K562 (cell line): ENCODE results near the gene KRR1. TPM values are rescaled to one million over a fixed set of nuclear protein-coding genes. Genes with fewer than 3 reads are reported as not detected.
A peak's percentile ranks its signal among the peaks of the same experiment; 100 is the strongest.

Experiments
- ATAC-seq: fragments of 200-7000 bp; cut with Tn5 transposase; 3 replicates; pipeline ENCODE4 v1.9.1; 2020; ENCODE audit warnings: moderate library complexity
- BruUV-seq: library from RNA; stranded (reverse); fragments of 400-500 nt; replicated peaks from 2 replicates; lab custom pipeline; 2021; lab: Mats Ljungman, UMichigan
- CTCF ChIA-PET: fragments of 300-600 bp; formaldehyde crosslinking; extraction: SDS; loops from one replicate; lab custom pipeline; 2021; ENCODE audit warnings: low intra/inter-chr PET ratio; lab: Yijun Ruan, JAX
- POLR2A ChIA-PET: fragments of 300-600, 350-650 bp; sonication (Branson Sonifier 250); formaldehyde crosslinking; extraction: SDS; loops from one replicate; lab custom pipeline; 2021; ENCODE audit warnings: antibody characterized with exemption, inconsistent platforms; lab: Yijun Ruan, JAX
- DNase-seq, 4 experiments: peaks; one replicate each; pipeline versions ENCODE4 v3.0.0 to v3.0.0-alpha.2; 2011 to 2018; ENCODE audit warnings: low spot score in 3 of 4, mixed read lengths in 3 of 4; ENCODE audit errors: extremely low read depth in 1 of 4
- FAIRE-seq: peaks from 2 replicates; lab custom pipeline; 2011; peaks lifted over from hg19 to GRCh38; lab: Jason Lieb, UNC
- H2AFZ ChIP-seq: 2 replicates; pipeline ENCODE4 v1.6.0; 2011; ENCODE audit warnings: low read depth, low read length, control low read depth, inconsistent platforms
- H3K27ac ChIP-seq: fragments of 200-600 bp; 3 replicates; pipeline ENCODE4 v1.8.0; 2011; ENCODE audit warnings: low read depth, mild to moderate bottlenecking, control low read depth, inconsistent platforms, low read length, moderate library complexity, mixed read lengths; ENCODE audit errors: extremely low read depth
- H3K27me3 ChIP-seq, 2 experiments: fragments of 300-600 bp in 1 of 2; 2 replicates in 1 of 2; 3 replicates in 1 of 2; pipeline versions ENCODE4 v1.6.0 to v1.8.0; 2011; ENCODE audit warnings: inconsistent platforms in 2 of 2, low read length in 2 of 2, mild to moderate bottlenecking in 1 of 2, mixed read lengths in 1 of 2, moderate library complexity in 1 of 2; ENCODE audit not compliant: control insufficient read depth in 2 of 2, insufficient read depth in 2 of 2
- H3K36me3 ChIP-seq: fragments of 300-600 bp; 3 replicates; pipeline ENCODE4 v1.8.0; 2011; ENCODE audit warnings: mild to moderate bottlenecking, low read length, inconsistent platforms; ENCODE audit not compliant: control insufficient read depth, insufficient read depth
- H3K4me1 ChIP-seq, 2 experiments: fragments of 200-600 bp in 1 of 2; replicated peaks in 1 of 2; 2 replicates in 1 of 2; 3 replicates in 1 of 2; pipeline versions ENCODE4 v1.5.1 to v1.8.0; 2011; ENCODE audit warnings: inconsistent platforms in 2 of 2, low read length in 2 of 2, mild to moderate bottlenecking in 1 of 2, mixed read lengths in 1 of 2, moderate library complexity in 1 of 2; ENCODE audit not compliant: control insufficient read depth in 2 of 2, insufficient read depth in 2 of 2
- H3K4me2 ChIP-seq: 2 replicates; pipeline ENCODE4 v1.6.1; 2011; ENCODE audit warnings: low read length, control low read depth, inconsistent platforms, mixed read lengths; ENCODE audit not compliant: insufficient read depth
- H3K4me3 ChIP-seq: fragments of 200-600 bp; sonication (generic), shearing (Covaris generic); 2 replicates; pipeline ENCODE4 v1.5.1; 2016; ENCODE audit warnings: control low read depth, inconsistent platforms
- H3K79me2 ChIP-seq: fragments of 200-600 bp; 3 replicates; pipeline ENCODE4 v1.8.0; 2011; ENCODE audit warnings: low read length, inconsistent platforms; ENCODE audit not compliant: control insufficient read depth, insufficient read depth
- H3K9ac ChIP-seq, 2 experiments: 2 replicates each; pipeline versions ENCODE4 v1.6.0 to v1.6.1; 2011; ENCODE audit warnings: low read depth in 2 of 2, low read length in 2 of 2, control low read depth in 1 of 2, inconsistent platforms in 1 of 2, mild to moderate bottlenecking in 1 of 2, mixed read lengths in 1 of 2; ENCODE audit not compliant: insufficient read depth in 1 of 2
- H3K9me1 ChIP-seq: one replicate; pipeline ENCODE4 v1.6.0; 2011; ENCODE audit warnings: inconsistent platforms, mild to moderate bottlenecking, low read length, moderate library complexity; ENCODE audit not compliant: control insufficient read depth, insufficient read depth
- H3K9me3 ChIP-seq: replicated peaks from 2 replicates; pipeline ENCODE4 v1.5.1; 2011; ENCODE audit warnings: low read depth, low read length, inconsistent platforms; ENCODE audit not compliant: control insufficient read depth, insufficient read depth
- H4K20me1 ChIP-seq: replicated peaks from 2 replicates; pipeline ENCODE4 v1.6.1; 2011; ENCODE audit warnings: low read length, inconsistent platforms, mixed read lengths; ENCODE audit not compliant: control insufficient read depth, insufficient read depth
- KDM2B ChIP-seq: fragments of 250-450 bp; sonication (Bioruptor Pico); IDR thresholded peaks from 2 replicates; pipeline ENCODE4 v1.8.0; 2021; ENCODE audit warnings: mild to moderate bottlenecking, moderate library complexity
- RBM22 ChIP-seq: fragments of 200-400 bp; formaldehyde crosslinking; IDR thresholded peaks from 2 replicates; pipeline ENCODE4 v1.6.1; 2018; ENCODE audit warnings: low read length, low read depth; ENCODE audit not compliant: poor library complexity, severe bottlenecking
- SPI1 ChIP-seq: IDR thresholded peaks from 2 replicates; pipeline ENCODE4 v1.6.1; 2011; ENCODE audit warnings: low read depth, low read length, control low read depth, borderline replicate concordance
- ZNF184 ChIP-seq: sonication (generic); formaldehyde crosslinking; IDR thresholded peaks from 2 replicates; pipeline ENCODE4 v1.5.0; 2020; ENCODE audit warnings: missing genetic modification reagents
- ZNF445 ChIP-seq: fragments of 250-450 bp; sonication (Bioruptor Pico); IDR thresholded peaks from 2 replicates; pipeline ENCODE4 v1.4.0; 2020; ENCODE audit warnings: low read depth, mild to moderate bottlenecking, moderate library complexity
- WGBS: fragments of 100-300 bp; shearing (Covaris generic); methylation state at CpG from one replicate; pipeline ENCODE4 v1.1.6; 2016; ENCODE audit warnings: low coverage, mixed read lengths; ENCODE audit not compliant: insufficient coverage; ENCODE audit errors: missing lambda C conversion rate; 5-methylcytosine and 5-hydroxymethylcytosine counted together
- in situ Hi-C: fragments of 300-500 bp; cut with MboI; formaldehyde crosslinking; loops from 4 replicates; pipeline ENCODE4 v1.15.0; 2018; ENCODE audit warnings: inconsistent platforms, mixed read lengths
- intact Hi-C: fragments of 100-400 bp; cut with micrococcal nuclease; formaldehyde crosslinking; loops from 2 replicates; pipeline ENCODE4 v1.14.2; 2022
- polyA plus RNA-seq, 8 experiments: library from polyadenylated mRNA; depleted of rRNA in 4 of 8; stranded (reverse) in 5 of 8; unstranded in 3 of 8; fragments of >200 nt; fragmentation: Nextera tagmentation in 2 of 8; fragmentation: Illumina TruSeq in 1 of 8; extraction: Ambion mirVana in 2 of 8; extraction: Trizol in 1 of 8; gene quantifications; 2 replicates each; pipeline versions ENCODE4 v1.2.1 to v1.2.3, GENCODE V29; 2011 to 2014; ENCODE audit warnings: inconsistent platforms in 1 of 8, missing spikeins in 1 of 8
- total RNA-seq, 7 experiments: library from RNA; depleted of rRNA in 6 of 7; stranded (reverse); fragments of >200 nt in 6 of 7; fragmentation: Illumina TruSeq in 2 of 7; extraction: Trizol in 2 of 7; gene quantifications; 2 replicates each; pipeline versions ENCODE4 v1.2.1 to v1.2.3, GENCODE V29; 2011 to 2021; ENCODE audit warnings: low replicate concordance in 1 of 7

KRR1 gene
- total and polyA plus RNA-seq, 9 of the 15 experiments (the other 6 are each of a cell fraction or from before 2014, with no cell fraction given), result 42.6 to 102 (median 61.0) TPM

- Histone ChIP-seq H3K27me3 (no peaks in the 10 kb centered on the region), H2AFZ (no peak overlapping the region), H3K4me3 (no peak overlapping the region), H3K9me1 (no peaks in the 10 kb centered on the region), H3K27ac (no peak overlapping the region), H3K4me1 (no peaks in the 10 kb centered on the region), H3K4me2 (no peak overlapping the region), H3K9ac (no peak overlapping the region), H3K36me3 (no peaks in the 10 kb centered on the region), H3K79me2 (no peaks in the 10 kb centered on the region), H3K9me3 (no peaks in the 10 kb centered on the region), H4K20me1 (no peaks in the 10 kb centered on the region)
- WGBS, result 3% methylated on average over 6 of the region's 6 CpGs
- no peak for FAIRE-seq
- DNase-seq, result no peak
- intact Hi-C loops (no loop called here), in situ Hi-C loops (no loop called here)
- no peak for ATAC-seq
- POLR2A ChIA-PET, result no interaction called here
- no TSS peak for BruUV-seq
- CTCF ChIA-PET, result no interaction called here
- TF ChIP-seq ZNF445 (CRISPR knock-in tag), result no peak
- no peak for TF ChIP-seq KDM2B
- no peak for TF ChIP-seq RBM22
- TF ChIP-seq ZNF184, result no peak
- peak; percentile 54; the same call in 1 of the 2 replicates for TF ChIP-seq SPI1
These were observed 39.2 kb downstream of the KRR1 start for GRCh38 chr12:75471902-75472890.
